Loucy (cell line): Measurements from ENCODE around the gene SLC35A5.
A peak's percentile ranks its signal among the peaks of the same experiment; 100 is the strongest.
"Not testable (repeated sequence)": the region's sequence is repeated elsewhere in the genome, so short reads cannot be mapped to it uniquely, and the experiment has no call there.

Experiments used
- H2AFZ ChIP-seq: fragments of 200-600 bp; sonication (generic); 2 replicates; pipeline ENCODE4 v1.6.0; 2016; ENCODE audit warnings: antibody characterized with exemption, mild to moderate bottlenecking, low read length, moderate library complexity
- H3F3A ChIP-seq: fragments of 200-600 bp; 2 replicates; pipeline ENCODE4 v1.6.0; 2016; ENCODE audit warnings: antibody characterized with exemption, low read depth, mild to moderate bottlenecking
- H3K27me3 ChIP-seq: fragments of 200-600 bp; sonication (generic); 2 replicates; pipeline ENCODE4 v1.6.1; 2014; ENCODE audit warnings: low read length, mild to moderate bottlenecking; ENCODE audit not compliant: insufficient read depth, poor library complexity, severe bottlenecking
- H3K36me3 ChIP-seq: fragments of 200-600 bp; sonication (generic); 2 replicates; pipeline ENCODE4 v1.6.1; 2016; ENCODE audit warnings: low read length; ENCODE audit not compliant: insufficient read depth
- H3K4me1 ChIP-seq: fragments of 200-600 bp; sonication (generic); 2 replicates; pipeline ENCODE4 v1.5.1; 2014; ENCODE audit warnings: low read length, mild to moderate bottlenecking; ENCODE audit not compliant: insufficient read depth, poor library complexity, severe bottlenecking
- H3K4me2 ChIP-seq: fragments of 200-600 bp; sonication (generic); 2 replicates; pipeline ENCODE4 v1.6.0; 2014; ENCODE audit warnings: antibody characterized with exemption, low read length, low read depth, mild to moderate bottlenecking; ENCODE audit not compliant: poor library complexity, severe bottlenecking
- H3K4me3 ChIP-seq: fragments of 200-600 bp; sonication (generic); 2 replicates; pipeline ENCODE4 v1.5.1; 2014; ENCODE audit warnings: low read length, mild to moderate bottlenecking, mixed read lengths; ENCODE audit not compliant: poor library complexity, severe bottlenecking
- H3K79me2 ChIP-seq: fragments of 200-600 bp; sonication (generic); 2 replicates; pipeline ENCODE4 v1.6.1; 2014; ENCODE audit warnings: low read length; ENCODE audit not compliant: insufficient read depth
- H3K9ac ChIP-seq: fragments of 200-600 bp; sonication (generic); 2 replicates; pipeline ENCODE4 v1.6.0; 2014; ENCODE audit warnings: mild to moderate bottlenecking, low read depth, low read length, moderate library complexity; ENCODE audit not compliant: poor library complexity, severe bottlenecking
- H3K9me2 ChIP-seq: fragments of 200-600 bp; sonication (generic); replicated peaks from 2 replicates; pipeline ENCODE4 v1.6.1; 2016; ENCODE audit warnings: low read depth, low read length, mixed read lengths
- H3K9me3 ChIP-seq: fragments of 200-600 bp; sonication (generic); 2 replicates; pipeline ENCODE4 v1.6.1; 2014; ENCODE audit warnings: mild to moderate bottlenecking, antibody characterized with exemption, low read length, low read depth; ENCODE audit not compliant: insufficient read depth
- H4K20me1 ChIP-seq: fragments of 200-600 bp; sonication (generic); 2 replicates; pipeline ENCODE4 v1.6.0; 2014; ENCODE audit warnings: antibody characterized with exemption, low read length, mild to moderate bottlenecking; ENCODE audit not compliant: insufficient read depth, poor library complexity, severe bottlenecking
- EZH2phosphoT487 ChIP-seq: fragments of 200-600 bp; IDR thresholded peaks from 2 replicates; pipeline ENCODE4 v1.6.1; 2018; ENCODE audit warnings: antibody characterized with exemption, mild to moderate bottlenecking, moderate library complexity, borderline replicate concordance
- TF ChIP-seq, protein P1 (sequence below): fragments of 200-600 bp; sonication (generic); conservative IDR thresholded peaks from 2 replicates; pipeline ENCODE4 v1.5.1; 2014; ENCODE audit warnings: mild to moderate bottlenecking, antibody characterized with exemption, low read length

The SLC35A5 gene

DNA sequence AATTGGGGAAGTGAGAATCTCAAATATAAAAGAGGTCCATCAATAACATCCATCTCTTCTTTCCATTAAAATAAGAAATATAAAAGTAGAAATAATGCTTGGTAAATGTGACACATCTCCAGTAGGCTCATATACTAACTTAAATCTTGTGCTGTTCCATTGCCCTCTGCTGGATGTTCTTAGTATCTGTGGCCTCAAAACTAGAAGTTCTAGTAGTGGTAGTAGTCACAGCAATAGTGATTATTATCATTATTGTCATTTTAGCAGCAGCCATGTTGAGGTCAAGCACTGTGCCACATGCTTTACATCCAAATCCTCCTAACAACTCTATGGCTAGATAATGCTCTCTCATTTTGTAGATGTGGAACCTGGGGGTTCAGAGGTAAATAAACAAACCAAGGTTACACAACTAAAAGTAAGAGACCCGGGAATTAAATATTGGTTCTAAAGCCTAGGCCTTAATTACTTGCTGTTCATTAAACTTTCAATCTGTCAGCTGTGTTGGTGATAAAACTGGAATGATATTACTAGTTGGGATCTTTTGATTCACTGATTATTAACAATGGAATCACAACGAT lies 42.3 kb upstream of the SLC35A5 start:
- H3K9me3 ChIP-seq: no peaks in the 10 kb centered on the region
- H3K4me1 ChIP-seq: no peaks in the 10 kb centered on the region
- no peaks in the 10 kb centered on the region for H4K20me1 ChIP-seq
- no peak overlapping the region for H3K4me3 ChIP-seq
- H3K4me2 ChIP-seq: no peak overlapping the region
- H3K9me2 ChIP-seq: no peaks in the 10 kb centered on the region
- H3K79me2 ChIP-seq: no peaks in the 10 kb centered on the region
- no peaks in the 10 kb centered on the region for H3F3A ChIP-seq
- H3K9ac ChIP-seq: no peak overlapping the region
- TF ChIP-seq, protein P1, sequence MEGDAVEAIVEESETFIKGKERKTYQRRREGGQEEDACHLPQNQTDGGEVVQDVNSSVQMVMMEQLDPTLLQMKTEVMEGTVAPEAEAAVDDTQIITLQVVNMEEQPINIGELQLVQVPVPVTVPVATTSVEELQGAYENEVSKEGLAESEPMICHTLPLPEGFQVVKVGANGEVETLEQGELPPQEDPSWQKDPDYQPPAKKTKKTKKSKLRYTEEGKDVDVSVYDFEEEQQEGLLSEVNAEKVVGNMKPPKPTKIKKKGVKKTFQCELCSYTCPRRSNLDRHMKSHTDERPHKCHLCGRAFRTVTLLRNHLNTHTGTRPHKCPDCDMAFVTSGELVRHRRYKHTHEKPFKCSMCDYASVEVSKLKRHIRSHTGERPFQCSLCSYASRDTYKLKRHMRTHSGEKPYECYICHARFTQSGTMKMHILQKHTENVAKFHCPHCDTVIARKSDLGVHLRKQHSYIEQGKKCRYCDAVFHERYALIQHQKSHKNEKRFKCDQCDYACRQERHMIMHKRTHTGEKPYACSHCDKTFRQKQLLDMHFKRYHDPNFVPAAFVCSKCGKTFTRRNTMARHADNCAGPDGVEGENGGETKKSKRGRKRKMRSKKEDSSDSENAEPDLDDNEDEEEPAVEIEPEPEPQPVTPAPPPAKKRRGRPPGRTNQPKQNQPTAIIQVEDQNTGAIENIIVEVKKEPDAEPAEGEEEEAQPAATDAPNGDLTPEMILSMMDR: peak; percentile 88
- no peak for TF ChIP-seq EZH2phosphoT487
- no peaks in the 10 kb centered on the region for H3K36me3 ChIP-seq
- no peak overlapping the region for H2AFZ ChIP-seq
- H3K27me3 ChIP-seq: no peaks in the 10 kb centered on the region

DNA sequence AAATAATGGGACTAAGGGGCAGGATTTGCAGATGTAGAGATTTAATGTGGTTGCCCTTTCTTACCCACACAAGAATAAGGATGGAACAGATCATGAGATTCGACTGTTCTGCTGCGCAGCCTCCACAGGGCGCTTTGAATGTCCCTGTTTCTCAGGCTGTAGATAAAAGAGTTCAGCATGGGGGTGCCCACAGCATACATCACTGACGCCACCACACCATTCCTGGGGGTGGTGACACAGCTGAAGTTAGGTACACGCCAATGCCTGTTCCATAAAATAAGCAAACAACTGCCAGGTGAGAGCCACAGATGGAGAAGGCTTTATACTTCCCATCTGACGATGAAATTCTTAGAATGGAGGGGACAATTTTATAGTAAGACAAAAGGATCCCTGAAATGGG lies 37.7 kb upstream of the SLC35A5 start:
- not testable (repeated sequence) for H4K20me1 ChIP-seq, H3K4me2 ChIP-seq, H3K4me3 ChIP-seq, H3K9ac ChIP-seq, H2AFZ ChIP-seq, H3F3A ChIP-seq, H3K9me3 ChIP-seq, H3K79me2 ChIP-seq, H3K27me3 ChIP-seq, H3K4me1 ChIP-seq, H3K9me2 ChIP-seq
- H3K36me3 ChIP-seq: peaks cover 21% of the 10 kb centered on the region; the same call in 1 of the 2 replicates

DNA sequence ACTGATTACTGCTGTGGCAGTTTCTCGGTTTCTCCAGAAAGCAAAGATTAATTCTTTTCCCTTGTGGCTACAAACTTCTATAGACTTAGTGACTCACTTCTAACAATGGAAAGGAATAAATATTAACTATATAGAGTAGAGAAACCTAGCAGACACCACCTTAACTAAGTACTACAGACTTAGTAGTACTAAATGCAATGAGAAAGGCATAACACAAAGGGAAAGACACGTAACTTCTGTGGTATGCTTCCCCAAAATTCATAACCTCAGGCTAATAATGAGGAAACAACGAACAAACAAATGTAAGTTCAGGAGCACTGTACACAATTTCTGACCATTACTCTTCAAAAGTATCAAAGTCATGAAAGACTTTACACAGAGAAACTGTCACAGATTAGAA lies 31.3 kb upstream of the SLC35A5 start:
- no peaks in the 10 kb centered on the region for H4K20me1 ChIP-seq
- H3K9ac ChIP-seq: no peak overlapping the region
- no peak overlapping the region for H2AFZ ChIP-seq
- no peaks in the 10 kb centered on the region for H3F3A ChIP-seq
- no peaks in the 10 kb centered on the region for H3K27me3 ChIP-seq
- H3K9me2 ChIP-seq: no peaks in the 10 kb centered on the region
- TF ChIP-seq, protein P1: no peak
- no peak for TF ChIP-seq EZH2phosphoT487
- no peak overlapping the region for H3K4me2 ChIP-seq
- H3K36me3 ChIP-seq: peaks cover 78% of the 10 kb centered on the region
- H3K4me1 ChIP-seq: no peaks in the 10 kb centered on the region
- H3K9me3 ChIP-seq: no peaks in the 10 kb centered on the region
- H3K4me3 ChIP-seq: no peak overlapping the region
- H3K79me2 ChIP-seq: no peaks in the 10 kb centered on the region

DNA sequence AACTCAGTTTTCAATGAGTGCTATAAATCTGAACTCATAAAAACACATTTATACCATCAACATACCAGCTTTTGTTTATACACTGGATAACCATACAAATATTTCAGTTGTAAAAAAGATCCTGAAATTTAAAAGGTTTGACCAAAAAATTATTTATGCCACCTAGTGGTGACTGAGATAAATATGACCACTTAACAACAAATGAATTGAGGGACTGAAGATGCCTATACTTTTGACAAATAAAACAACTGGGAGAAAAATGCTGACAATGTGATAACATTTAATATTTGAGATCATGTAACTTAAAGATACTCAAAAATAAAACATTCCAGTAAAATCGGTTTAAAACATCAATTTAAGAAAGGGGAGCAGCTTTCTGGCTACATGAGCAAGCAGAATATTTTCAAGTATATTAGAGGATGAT lies 30.5 kb upstream of the SLC35A5 start:
- no peak overlapping the region for H2AFZ ChIP-seq
- H3K4me1 ChIP-seq: no peaks in the 10 kb centered on the region
- no peak overlapping the region for H3K4me3 ChIP-seq
- peaks cover 86% of the 10 kb centered on the region for H3K36me3 ChIP-seq
- H3K9me2 ChIP-seq: no peaks in the 10 kb centered on the region
- TF ChIP-seq, protein P1: peak; percentile 72
- no peak for TF ChIP-seq EZH2phosphoT487
- no peaks in the 10 kb centered on the region for H3K9me3 ChIP-seq
- H3K9ac ChIP-seq: no peak overlapping the region
- no peaks in the 10 kb centered on the region for H3K27me3 ChIP-seq
- no peaks in the 10 kb centered on the region for H4K20me1 ChIP-seq
- no peak overlapping the region for H3K4me2 ChIP-seq
- H3K79me2 ChIP-seq: no peaks in the 10 kb centered on the region
- no peaks in the 10 kb centered on the region for H3F3A ChIP-seq
